ENCODE data around the gene PDE6A. TPM values are rescaled to one million over a fixed set of nuclear protein-coding genes. Genes with fewer than 3 reads are reported as not detected.

The PDE6A gene
- polyA plus RNA-seq, 3 donors = 0.01 TPM; not detected in 2

DNA sequence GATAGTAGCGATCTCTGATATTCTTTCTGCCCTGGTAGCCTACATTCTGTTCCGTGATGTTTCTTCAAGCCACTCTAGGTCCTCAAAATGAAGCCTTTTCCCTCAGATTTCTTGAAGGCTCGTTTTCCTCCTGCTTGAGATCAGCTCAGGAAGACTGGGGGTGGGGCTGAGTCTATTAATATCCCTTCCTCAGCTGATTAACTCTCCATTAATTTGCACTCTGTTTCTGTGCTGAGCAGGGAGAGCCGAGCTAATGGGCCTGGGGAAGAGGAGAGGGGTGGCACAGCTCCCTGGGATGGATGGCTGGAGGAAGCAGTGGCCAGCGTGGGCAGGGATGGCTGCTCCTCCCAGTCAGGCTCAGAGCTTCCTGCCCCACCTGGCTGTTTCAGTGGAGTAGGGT is 121.2 kb downstream of the PDE6A start:
- Histone ChIP-seq H3K9me3 (replicated peaks in 1 of 2; ENCODE audit: control insufficient read depth in 1 of 2, insufficient read depth in 1 of 2, low read length in 2 of 2) (no peaks in the 10 kb centered on the region), H3K4me2 (replicated peaks; ENCODE audit: extremely low read depth, low read length, poor library complexity, severe bottlenecking) (no peak overlapping the region), H3K27ac (ENCODE audit: low read depth in 1 of 2, low read length in 2 of 2) (no peak overlapping the region), H2AFZ (ENCODE audit: insufficient read depth, low read depth, low read length, poor library complexity, severe bottlenecking) (no peak overlapping the region), H3K4me1 (ENCODE audit: control insufficient read depth in 1 of 2, insufficient read depth in 2 of 2, low read length in 2 of 2) (no peaks in the 10 kb centered on the region), H3K4me3 (replicated peaks in 1 of 3; ENCODE audit: low read depth in 2 of 3, low read length in 3 of 3) (no peak overlapping the region), H3K9ac (ENCODE audit: insufficient read depth, low read length, poor library complexity, severe bottlenecking) (no peak overlapping the region), H3K27me3 (ENCODE audit: control insufficient read depth in 2 of 2, insufficient read depth in 2 of 2, low read length in 2 of 2) (no peaks in the 10 kb centered on the region), H3K36me3 (replicated peaks in 1 of 2; ENCODE audit: control insufficient read depth in 1 of 2, insufficient read depth in 2 of 2, low read length in 2 of 2) (peaks cover 61 to 86% of the 10 kb centered on the region in 2 donors), H3K79me2 (ENCODE audit: insufficient read depth, low read length) (peaks cover 6% of the 10 kb centered on the region), H4K20me1 (ENCODE audit: insufficient read depth, low read length) (peaks cover 96% of the 10 kb centered on the region)
- Mint-ChIP-seq H3K4me1 (no peaks in the 10 kb centered on the region), H3K36me3 (peaks cover 64 to 80% of the 10 kb centered on the region in 2 donors), H3K27ac (peak overlapping the region in 2 of 7 donors; percentile 7 to 57), H3K4me3 (no peak overlapping the region), H3K27me3 (ENCODE audit: low read depth in 3 of 3) (no peaks in the 10 kb centered on the region), H3K9me3 (no peaks in the 10 kb centered on the region)
- intact Hi-C loops (cut with micrococcal nuclease) = loop anchor here in 1 of 2 donors (10.0 kb wide), 1 partner anchor 89 kb away; the partner anchor contains the start of gene PPARGC1B
- 100% methylated on average over 1 of the region's 5 CpGs for WGBS (ENCODE audit: insufficient coverage)
- no peak for DNase-seq
- TF ChIP-seq, protein P1, sequence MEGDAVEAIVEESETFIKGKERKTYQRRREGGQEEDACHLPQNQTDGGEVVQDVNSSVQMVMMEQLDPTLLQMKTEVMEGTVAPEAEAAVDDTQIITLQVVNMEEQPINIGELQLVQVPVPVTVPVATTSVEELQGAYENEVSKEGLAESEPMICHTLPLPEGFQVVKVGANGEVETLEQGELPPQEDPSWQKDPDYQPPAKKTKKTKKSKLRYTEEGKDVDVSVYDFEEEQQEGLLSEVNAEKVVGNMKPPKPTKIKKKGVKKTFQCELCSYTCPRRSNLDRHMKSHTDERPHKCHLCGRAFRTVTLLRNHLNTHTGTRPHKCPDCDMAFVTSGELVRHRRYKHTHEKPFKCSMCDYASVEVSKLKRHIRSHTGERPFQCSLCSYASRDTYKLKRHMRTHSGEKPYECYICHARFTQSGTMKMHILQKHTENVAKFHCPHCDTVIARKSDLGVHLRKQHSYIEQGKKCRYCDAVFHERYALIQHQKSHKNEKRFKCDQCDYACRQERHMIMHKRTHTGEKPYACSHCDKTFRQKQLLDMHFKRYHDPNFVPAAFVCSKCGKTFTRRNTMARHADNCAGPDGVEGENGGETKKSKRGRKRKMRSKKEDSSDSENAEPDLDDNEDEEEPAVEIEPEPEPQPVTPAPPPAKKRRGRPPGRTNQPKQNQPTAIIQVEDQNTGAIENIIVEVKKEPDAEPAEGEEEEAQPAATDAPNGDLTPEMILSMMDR (IDR thresholded peaks at IDR 0.05) = no peak

DNA sequence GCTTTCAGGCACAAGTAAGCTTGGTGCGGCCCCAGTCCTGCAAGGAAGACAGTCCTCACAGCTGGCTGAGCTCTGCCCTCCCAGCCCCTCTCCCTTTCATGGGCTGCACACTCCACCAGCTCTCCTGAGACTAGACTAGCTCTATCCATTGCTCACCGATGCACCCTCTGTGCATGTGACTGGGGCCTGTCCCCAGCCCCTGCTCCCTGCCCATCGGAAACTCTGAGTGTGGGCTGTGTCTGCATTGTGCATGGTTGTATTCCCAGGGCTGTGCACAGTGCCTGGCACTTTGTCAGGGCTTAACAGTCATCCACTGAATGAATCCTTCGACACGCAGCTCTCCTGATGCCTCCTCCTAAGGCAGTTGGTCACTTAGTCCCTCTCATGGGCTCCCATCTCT is 122.3 kb downstream of the PDE6A start:
- Mint-ChIP-seq H3K27ac (peak overlapping the region in 3 of 7 donors; percentile 10 to 37 (median 13)), H3K9me3 (no peaks in the 10 kb centered on the region), H3K4me3 (no peak overlapping the region), H3K27me3 (ENCODE audit: low read depth in 3 of 3) (no peaks in the 10 kb centered on the region), H3K4me1 (peaks cover 4% of the 10 kb centered on the region), H3K36me3 (peaks cover 68 to 75% of the 10 kb centered on the region in 2 donors)
- Histone ChIP-seq H3K27ac (ENCODE audit: low read depth in 1 of 2, low read length in 2 of 2) (no peak overlapping the region), H3K79me2 (ENCODE audit: insufficient read depth, low read length) (peaks cover 15% of the 10 kb centered on the region), H3K4me2 (replicated peaks; ENCODE audit: extremely low read depth, low read length, poor library complexity, severe bottlenecking) (no peak overlapping the region), H3K27me3 (ENCODE audit: control insufficient read depth in 2 of 2, insufficient read depth in 2 of 2, low read length in 2 of 2) (no peaks in the 10 kb centered on the region), H3K9me3 (replicated peaks in 1 of 2; ENCODE audit: control insufficient read depth in 1 of 2, insufficient read depth in 1 of 2, low read length in 2 of 2) (no peaks in the 10 kb centered on the region), H4K20me1 (ENCODE audit: insufficient read depth, low read length) (peaks cover 96% of the 10 kb centered on the region), H3K4me3 (replicated peaks in 1 of 3; ENCODE audit: low read depth in 2 of 3, low read length in 3 of 3) (no peak overlapping the region), H3K36me3 (replicated peaks in 1 of 2; ENCODE audit: control insufficient read depth in 1 of 2, insufficient read depth in 2 of 2, low read length in 2 of 2) (peaks cover 61 to 82% of the 10 kb centered on the region in 2 donors), H3K4me1 (ENCODE audit: control insufficient read depth in 1 of 2, insufficient read depth in 2 of 2, low read length in 2 of 2) (no peaks in the 10 kb centered on the region), H2AFZ (ENCODE audit: insufficient read depth, low read depth, low read length, poor library complexity, severe bottlenecking) (no peak overlapping the region), H3K9ac (ENCODE audit: insufficient read depth, low read length, poor library complexity, severe bottlenecking) (no peak overlapping the region)
- WGBS (ENCODE audit: insufficient coverage) = 100% methylated on average over 4 of the region's 5 CpGs
- no peak for DNase-seq
- intact Hi-C loops (cut with micrococcal nuclease) = loop anchor here in 1 of 2 donors (10.0 kb wide), 1 partner anchor 88 kb away; the partner anchor contains the start of gene PPARGC1B
- TF ChIP-seq, protein P1 (IDR thresholded peaks at IDR 0.05) = no peak

Data from CD14-positive monocyte (primary cell).